Epithelial cell of proximal tubule (primary cell): Measurements from ENCODE around the gene ZNF200. TPM values are rescaled to one million over a fixed set of nuclear protein-coding genes. Genes with fewer than 3 reads are reported as not detected.
"Not testable (repeated sequence)": the region's sequence is repeated elsewhere in the genome, so short reads cannot be mapped to it uniquely, and the experiment has no call there.

Source experiments
- DNase-seq: peaks from one replicate; pipeline ENCODE4 v3.0.0-alpha.2; 2011; ENCODE audit warnings: low read depth
- H3K4me3 ChIP-seq: 2 replicates; pipeline ENCODE4 v1.5.1; 2011; ENCODE audit warnings: low read depth, mild to moderate bottlenecking, low read length
- total RNA-seq: library from RNA; depleted of rRNA; stranded (reverse); fragments of >200 nt; gene quantifications from 2 replicates; pipeline ENCODE4 v1.2.3, GENCODE V29; 2015
- TF ChIP-seq, protein P1 (sequence below): conservative IDR thresholded peaks from 2 replicates; pipeline ENCODE4 v1.5.1; 2012; ENCODE audit warnings: low read depth, mild to moderate bottlenecking, low read length

The ZNF200 gene
- total RNA-seq, 1 donor from 2014 or later: 6.3 TPM

GRCh38 chr16:3212567-3212966, 22.4 kb downstream of the ZNF200 start:
- H3K4me3 ChIP-seq: no peak overlapping the region
- DNase-seq: no peak
- TF ChIP-seq, protein P1, sequence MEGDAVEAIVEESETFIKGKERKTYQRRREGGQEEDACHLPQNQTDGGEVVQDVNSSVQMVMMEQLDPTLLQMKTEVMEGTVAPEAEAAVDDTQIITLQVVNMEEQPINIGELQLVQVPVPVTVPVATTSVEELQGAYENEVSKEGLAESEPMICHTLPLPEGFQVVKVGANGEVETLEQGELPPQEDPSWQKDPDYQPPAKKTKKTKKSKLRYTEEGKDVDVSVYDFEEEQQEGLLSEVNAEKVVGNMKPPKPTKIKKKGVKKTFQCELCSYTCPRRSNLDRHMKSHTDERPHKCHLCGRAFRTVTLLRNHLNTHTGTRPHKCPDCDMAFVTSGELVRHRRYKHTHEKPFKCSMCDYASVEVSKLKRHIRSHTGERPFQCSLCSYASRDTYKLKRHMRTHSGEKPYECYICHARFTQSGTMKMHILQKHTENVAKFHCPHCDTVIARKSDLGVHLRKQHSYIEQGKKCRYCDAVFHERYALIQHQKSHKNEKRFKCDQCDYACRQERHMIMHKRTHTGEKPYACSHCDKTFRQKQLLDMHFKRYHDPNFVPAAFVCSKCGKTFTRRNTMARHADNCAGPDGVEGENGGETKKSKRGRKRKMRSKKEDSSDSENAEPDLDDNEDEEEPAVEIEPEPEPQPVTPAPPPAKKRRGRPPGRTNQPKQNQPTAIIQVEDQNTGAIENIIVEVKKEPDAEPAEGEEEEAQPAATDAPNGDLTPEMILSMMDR: no peak

DNA sequence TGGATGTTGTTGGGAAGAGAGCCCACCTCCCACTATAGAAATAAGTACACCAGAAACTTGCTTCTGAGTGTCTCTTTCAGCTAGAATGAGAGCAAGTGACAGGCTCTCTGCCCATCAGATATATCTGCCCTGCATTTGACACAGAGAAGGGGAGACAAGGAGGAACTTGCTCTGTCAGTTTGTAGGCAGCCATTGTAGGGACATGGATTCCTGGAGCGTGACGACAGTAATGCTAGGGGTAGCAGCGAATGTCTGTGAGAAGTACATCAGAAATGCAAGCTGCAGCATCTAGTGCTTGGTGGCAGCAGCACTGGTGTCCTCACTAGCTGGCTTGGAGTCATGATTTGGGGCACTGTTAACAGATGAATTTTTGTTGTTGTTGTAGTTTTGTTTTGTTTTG, 23.0 kb downstream of the ZNF200 start:
- H3K4me3 ChIP-seq: no peak overlapping the region
- DNase-seq: no peak
- TF ChIP-seq, protein P1: no peak

- TF ChIP-seq, protein P1: no peak
- no peak for DNase-seq
- no peak overlapping the region for H3K4me3 ChIP-seq
Measured at GRCh38 chr16:3207086-3207953, 27.6 kb downstream of the ZNF200 start.

DNA sequence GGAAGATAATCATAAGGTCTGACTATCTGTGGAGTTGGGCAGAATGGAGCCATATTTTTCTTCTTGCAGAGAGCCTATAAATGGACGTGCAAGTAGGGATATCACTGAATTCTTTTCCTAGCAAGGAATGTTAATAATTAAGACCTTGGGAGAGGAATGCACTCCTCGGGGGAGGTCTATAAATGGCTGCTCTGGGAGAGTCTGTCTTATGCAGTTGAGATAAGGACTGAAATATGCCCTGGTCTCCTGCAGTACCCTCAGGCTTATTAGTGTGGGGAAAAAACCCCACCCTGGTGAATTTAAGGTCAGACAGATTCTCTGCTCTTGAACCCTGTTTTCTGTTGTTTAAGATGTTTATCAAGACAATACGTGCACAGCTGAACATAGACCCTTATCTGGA, 29.0 kb downstream of the ZNF200 start:
- DNase-seq, H3K4me3 ChIP-seq: not testable (repeated sequence)

- no peak for DNase-seq
- TF ChIP-seq, protein P1: no peak
- no peak overlapping the region for H3K4me3 ChIP-seq
Measured at GRCh38 chr16:3202903-3203539, 31.9 kb downstream of the ZNF200 start.

DNA sequence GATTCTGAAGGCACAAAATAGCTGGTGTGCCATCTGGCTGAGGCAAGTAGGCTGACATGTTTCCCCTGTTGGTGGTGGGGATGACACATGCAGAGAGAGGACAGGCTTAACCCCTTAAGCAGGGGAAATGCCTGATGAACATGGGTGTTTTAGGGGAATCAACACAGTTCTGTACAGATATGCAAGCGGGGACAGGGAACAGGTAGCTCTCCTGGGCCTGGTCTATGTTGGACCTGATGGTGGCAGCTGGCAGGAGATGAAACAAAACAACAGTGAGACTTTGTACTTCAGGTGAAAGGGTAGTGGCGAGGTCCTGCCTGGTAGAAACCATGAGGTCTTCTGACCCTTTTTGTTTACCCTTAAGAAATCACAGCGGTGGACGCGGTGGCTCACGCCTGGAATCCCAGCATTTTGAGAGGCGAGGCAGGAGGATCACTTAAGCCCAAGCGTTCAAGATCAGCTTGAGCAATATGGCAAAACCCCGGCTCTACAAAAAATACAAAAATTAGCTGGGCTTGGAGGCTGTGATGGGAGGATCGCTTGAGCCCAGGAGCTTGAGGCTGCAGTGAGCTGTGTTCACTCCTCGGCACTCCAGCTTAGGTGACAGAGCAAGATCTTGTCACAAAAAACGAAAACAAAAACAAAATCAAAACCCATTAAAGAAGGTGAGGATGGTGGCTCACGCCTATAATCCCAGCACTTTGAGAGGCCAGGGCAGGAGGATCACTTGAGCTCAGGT, 36.5 kb downstream of the ZNF200 start:
- H3K4me3 ChIP-seq: no peak overlapping the region
- TF ChIP-seq, protein P1: no peak
- DNase-seq: no peak

DNA sequence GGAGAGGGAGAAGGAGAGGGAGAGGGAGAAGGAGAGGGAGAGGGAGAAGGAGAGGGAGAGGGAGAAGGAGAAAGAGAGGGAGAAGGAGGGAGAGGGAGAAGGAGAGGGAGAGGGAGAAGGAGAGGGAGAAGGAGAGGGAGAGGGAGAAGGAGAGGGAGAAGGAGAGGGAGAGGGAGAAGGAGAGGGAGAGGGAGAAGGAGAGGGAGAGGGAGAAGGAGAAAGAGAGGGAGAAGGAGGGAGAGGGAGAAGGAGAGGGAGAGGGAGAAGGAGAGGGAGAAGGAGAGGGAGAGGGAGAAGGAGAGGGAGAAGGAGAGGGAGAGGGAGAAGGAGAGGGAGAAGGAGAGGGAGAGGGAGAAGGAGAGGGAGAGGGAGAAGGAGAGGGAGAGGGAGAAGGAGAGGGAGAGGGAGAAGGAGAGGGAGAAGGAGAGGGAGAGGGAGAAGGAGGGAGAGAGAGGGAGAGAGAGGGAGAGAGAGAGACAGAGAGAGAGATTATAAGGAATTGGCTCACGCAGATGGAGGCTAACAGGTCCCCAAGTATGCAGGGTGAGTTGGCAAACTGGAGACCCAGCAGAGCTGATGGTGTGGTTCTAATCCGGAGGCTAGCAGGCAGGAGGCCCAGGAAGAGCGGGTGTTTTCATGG, 37.1 kb downstream of the ZNF200 start:
- not testable (repeated sequence) for DNase-seq, H3K4me3 ChIP-seq
